ENCODE results near the gene GALNT10.

GRCh38 chr5:154311362-154311761 is 120.8 kb downstream of the GALNT10 start:
- TF ChIP-seq GLIS3 (CRISPR knock-in tag; IDR thresholded peaks at IDR 0.05) (no peak), RARB (CRISPR knock-in tag; IDR thresholded peaks at IDR 0.05) (no peak), ZNF8 (CRISPR knock-in tag; IDR thresholded peaks at IDR 0.05) (no peak), OSR1 (CRISPR knock-in tag; IDR thresholded peaks at IDR 0.05) (no peak), ARNTL (CRISPR knock-in tag; IDR thresholded peaks at IDR 0.05; ENCODE audit: borderline replicate concordance, low read depth) (no peak), CSDC2 (CRISPR knock-in tag; IDR thresholded peaks at IDR 0.05) (no peak)
